K562 (cell line): Measurements from ENCODE around the gene WARS2. TPM values are rescaled to one million over a fixed set of nuclear protein-coding genes. Genes with fewer than 3 reads are reported as not detected.

Source experiments
- ATAC-seq: fragments of 200-7000 bp; cut with Tn5 transposase; 3 replicates; pipeline ENCODE4 v1.9.1; 2020; ENCODE audit warnings: moderate library complexity
- BruUV-seq: library from RNA; stranded (reverse); fragments of 400-500 nt; replicated peaks from 2 replicates; lab custom pipeline; 2021; lab: Mats Ljungman, UMichigan
- CTCF ChIA-PET: fragments of 300-600 bp; formaldehyde crosslinking; extraction: SDS; loops from one replicate; lab custom pipeline; 2021; ENCODE audit warnings: low intra/inter-chr PET ratio; lab: Yijun Ruan, JAX
- POLR2A ChIA-PET: fragments of 300-600, 350-650 bp; sonication (Branson Sonifier 250); formaldehyde crosslinking; extraction: SDS; loops from one replicate; lab custom pipeline; 2021; ENCODE audit warnings: antibody characterized with exemption, inconsistent platforms; lab: Yijun Ruan, JAX
- DNase-seq, 4 experiments: peaks; one replicate each; pipeline versions ENCODE4 v3.0.0 to v3.0.0-alpha.2; 2011 to 2018; ENCODE audit warnings: low spot score in 3 of 4, mixed read lengths in 3 of 4; ENCODE audit errors: extremely low read depth in 1 of 4
- FAIRE-seq: peaks from 2 replicates; lab custom pipeline; 2011; peaks lifted over from hg19 to GRCh38; lab: Jason Lieb, UNC
- H2AFZ ChIP-seq: 2 replicates; pipeline ENCODE4 v1.6.0; 2011; ENCODE audit warnings: low read depth, low read length, control low read depth, inconsistent platforms
- H3K27ac ChIP-seq: fragments of 200-600 bp; 3 replicates; pipeline ENCODE4 v1.8.0; 2011; ENCODE audit warnings: low read depth, mild to moderate bottlenecking, control low read depth, inconsistent platforms, low read length, moderate library complexity, mixed read lengths; ENCODE audit errors: extremely low read depth
- H3K27me3 ChIP-seq, 2 experiments: fragments of 300-600 bp in 1 of 2; 2 replicates in 1 of 2; 3 replicates in 1 of 2; pipeline versions ENCODE4 v1.6.0 to v1.8.0; 2011; ENCODE audit warnings: inconsistent platforms in 2 of 2, low read length in 2 of 2, mild to moderate bottlenecking in 1 of 2, mixed read lengths in 1 of 2, moderate library complexity in 1 of 2; ENCODE audit not compliant: control insufficient read depth in 2 of 2, insufficient read depth in 2 of 2
- H3K36me3 ChIP-seq: fragments of 300-600 bp; 3 replicates; pipeline ENCODE4 v1.8.0; 2011; ENCODE audit warnings: mild to moderate bottlenecking, low read length, inconsistent platforms; ENCODE audit not compliant: control insufficient read depth, insufficient read depth
- H3K4me1 ChIP-seq, 2 experiments: fragments of 200-600 bp in 1 of 2; replicated peaks in 1 of 2; 2 replicates in 1 of 2; 3 replicates in 1 of 2; pipeline versions ENCODE4 v1.5.1 to v1.8.0; 2011; ENCODE audit warnings: inconsistent platforms in 2 of 2, low read length in 2 of 2, mild to moderate bottlenecking in 1 of 2, mixed read lengths in 1 of 2, moderate library complexity in 1 of 2; ENCODE audit not compliant: control insufficient read depth in 2 of 2, insufficient read depth in 2 of 2
- H3K4me2 ChIP-seq: 2 replicates; pipeline ENCODE4 v1.6.1; 2011; ENCODE audit warnings: low read length, control low read depth, inconsistent platforms, mixed read lengths; ENCODE audit not compliant: insufficient read depth
- H3K4me3 ChIP-seq: fragments of 200-600 bp; sonication (generic), shearing (Covaris generic); 2 replicates; pipeline ENCODE4 v1.5.1; 2016; ENCODE audit warnings: control low read depth, inconsistent platforms
- H3K79me2 ChIP-seq: fragments of 200-600 bp; 3 replicates; pipeline ENCODE4 v1.8.0; 2011; ENCODE audit warnings: low read length, inconsistent platforms; ENCODE audit not compliant: control insufficient read depth, insufficient read depth
- H3K9ac ChIP-seq, 2 experiments: 2 replicates each; pipeline versions ENCODE4 v1.6.0 to v1.6.1; 2011; ENCODE audit warnings: low read depth in 2 of 2, low read length in 2 of 2, control low read depth in 1 of 2, inconsistent platforms in 1 of 2, mild to moderate bottlenecking in 1 of 2, mixed read lengths in 1 of 2; ENCODE audit not compliant: insufficient read depth in 1 of 2
- H3K9me1 ChIP-seq: one replicate; pipeline ENCODE4 v1.6.0; 2011; ENCODE audit warnings: inconsistent platforms, mild to moderate bottlenecking, low read length, moderate library complexity; ENCODE audit not compliant: control insufficient read depth, insufficient read depth
- H3K9me3 ChIP-seq: replicated peaks from 2 replicates; pipeline ENCODE4 v1.5.1; 2011; ENCODE audit warnings: low read depth, low read length, inconsistent platforms; ENCODE audit not compliant: control insufficient read depth, insufficient read depth
- H4K20me1 ChIP-seq: replicated peaks from 2 replicates; pipeline ENCODE4 v1.6.1; 2011; ENCODE audit warnings: low read length, inconsistent platforms, mixed read lengths; ENCODE audit not compliant: control insufficient read depth, insufficient read depth
- GABPA ChIP-seq: fragments of 200-800 bp; sonication (Bioruptor generic); conservative IDR thresholded peaks from 2 replicates; pipeline ENCODE4 v1.6.1; 2016; ENCODE audit warnings: low read depth, missing genetic modification characterization, missing compliant biosample characterization
- MEIS2 ChIP-seq: fragments of 450-650 bp; IDR thresholded peaks from 2 replicates; pipeline ENCODE4 v1.6.1; 2014; ENCODE audit warnings: mild to moderate bottlenecking; ENCODE audit not compliant: partially characterized antibody
- WGBS: fragments of 100-300 bp; shearing (Covaris generic); methylation state at CpG from one replicate; pipeline ENCODE4 v1.1.6; 2016; ENCODE audit warnings: low coverage, mixed read lengths; ENCODE audit not compliant: insufficient coverage; ENCODE audit errors: missing lambda C conversion rate; 5-methylcytosine and 5-hydroxymethylcytosine counted together
- in situ Hi-C: fragments of 300-500 bp; cut with MboI; formaldehyde crosslinking; loops from 4 replicates; pipeline ENCODE4 v1.15.0; 2018; ENCODE audit warnings: inconsistent platforms, mixed read lengths
- intact Hi-C: fragments of 100-400 bp; cut with micrococcal nuclease; formaldehyde crosslinking; loops from 2 replicates; pipeline ENCODE4 v1.14.2; 2022
- polyA plus RNA-seq, 8 experiments: library from polyadenylated mRNA; depleted of rRNA in 4 of 8; stranded (reverse) in 5 of 8; unstranded in 3 of 8; fragments of >200 nt; fragmentation: Nextera tagmentation in 2 of 8; fragmentation: Illumina TruSeq in 1 of 8; extraction: Ambion mirVana in 2 of 8; extraction: Trizol in 1 of 8; gene quantifications; 2 replicates each; pipeline versions ENCODE4 v1.2.1 to v1.2.3, GENCODE V29; 2011 to 2014; ENCODE audit warnings: inconsistent platforms in 1 of 8, missing spikeins in 1 of 8
- total RNA-seq, 7 experiments: library from RNA; depleted of rRNA in 6 of 7; stranded (reverse); fragments of >200 nt in 6 of 7; fragmentation: Illumina TruSeq in 2 of 7; extraction: Trizol in 2 of 7; gene quantifications; 2 replicates each; pipeline versions ENCODE4 v1.2.1 to v1.2.3, GENCODE V29; 2011 to 2021; ENCODE audit warnings: low replicate concordance in 1 of 7
- TF ChIP-seq, protein P1 (sequence below): fragments of 450-650 bp; IDR thresholded peaks from 2 replicates; pipeline ENCODE4 v1.6.1; 2016
- TF ChIP-seq, protein P2 (sequence below): fragments of 250-450 bp; sonication (Bioruptor Pico); IDR thresholded peaks from 2 replicates; pipeline ENCODE4 v1.5.0; 2021

WARS2 gene
- total and polyA plus RNA-seq, 9 of the 15 experiments (the other 6 are each of a cell fraction or from before 2014, with no cell fraction given) = 5.7 to 18.0 (median 16.9) TPM

DNA sequence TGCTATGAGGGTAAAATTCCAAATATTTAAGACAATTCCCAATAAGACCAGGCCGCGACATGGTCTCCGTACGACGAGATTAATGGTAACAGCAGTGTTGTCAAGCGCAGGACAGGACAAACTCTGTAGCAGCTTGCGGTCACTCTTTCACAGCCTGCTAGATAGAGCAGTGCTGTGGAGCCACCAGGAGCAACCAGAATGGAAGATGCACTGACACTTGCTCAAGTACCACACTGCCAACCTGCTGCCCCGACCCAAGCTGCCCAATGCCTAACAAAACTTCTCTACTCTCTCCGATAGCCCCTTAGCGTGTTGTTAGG is 636 bp downstream of the WARS2 start (continued):
- no peak for TF ChIP-seq GABPA (tag)

DNA sequence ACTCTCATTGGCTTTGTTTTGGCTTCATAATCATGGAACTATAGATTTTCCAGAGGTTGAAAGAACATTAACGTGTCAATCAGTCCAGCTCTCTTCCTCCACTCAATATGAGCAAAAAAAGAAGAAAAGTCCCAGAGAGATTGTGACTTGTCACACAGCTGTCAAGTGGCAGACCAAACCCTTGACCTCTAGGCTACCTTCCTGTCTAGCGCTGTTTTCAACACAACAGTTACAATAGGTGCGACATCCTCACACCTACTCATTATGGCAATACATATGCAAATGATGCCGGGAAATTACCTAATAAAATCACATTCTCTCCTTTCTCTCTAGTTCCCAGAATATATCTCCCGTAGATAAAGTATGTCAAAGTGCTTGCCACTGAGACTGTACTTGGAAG is 1.1 kb downstream of the WARS2 start:
- BruUV-seq = TSS peak; percentile 53
- intact Hi-C loops (no loop called here), in situ Hi-C loops (no loop called here)
- no peaks in the 10 kb centered on the region for H3K27me3 ChIP-seq
- 0% methylated on average over 5 of the region's 5 CpGs for WGBS
- TF ChIP-seq, protein P1, sequence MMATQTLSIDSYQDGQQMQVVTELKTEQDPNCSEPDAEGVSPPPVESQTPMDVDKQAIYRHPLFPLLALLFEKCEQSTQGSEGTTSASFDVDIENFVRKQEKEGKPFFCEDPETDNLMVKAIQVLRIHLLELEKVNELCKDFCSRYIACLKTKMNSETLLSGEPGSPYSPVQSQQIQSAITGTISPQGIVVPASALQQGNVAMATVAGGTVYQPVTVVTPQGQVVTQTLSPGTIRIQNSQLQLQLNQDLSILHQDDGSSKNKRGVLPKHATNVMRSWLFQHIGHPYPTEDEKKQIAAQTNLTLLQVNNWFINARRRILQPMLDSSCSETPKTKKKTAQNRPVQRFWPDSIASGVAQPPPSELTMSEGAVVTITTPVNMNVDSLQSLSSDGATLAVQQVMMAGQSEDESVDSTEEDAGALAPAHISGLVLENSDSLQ = peak; percentile 71
- TF ChIP-seq, protein P2, sequence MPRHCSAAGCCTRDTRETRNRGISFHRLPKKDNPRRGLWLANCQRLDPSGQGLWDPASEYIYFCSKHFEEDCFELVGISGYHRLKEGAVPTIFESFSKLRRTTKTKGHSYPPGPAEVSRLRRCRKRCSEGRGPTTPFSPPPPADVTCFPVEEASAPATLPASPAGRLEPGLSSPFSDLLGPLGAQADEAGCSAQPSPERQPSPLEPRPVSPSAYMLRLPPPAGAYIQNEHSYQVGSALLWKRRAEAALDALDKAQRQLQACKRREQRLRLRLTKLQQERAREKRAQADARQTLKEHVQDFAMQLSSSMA (CRISPR knock-in tag) = no peak
- peak; percentile 58 for TF ChIP-seq MEIS2
- ATAC-seq (no peak), FAIRE-seq (no peak), DNase-seq (peak in 1 of 4 experiments; percentile 52)
- peak overlapping the region; percentile 92 for H3K27ac ChIP-seq
- peak overlapping the region; percentile 93 for H2AFZ ChIP-seq
- CTCF ChIA-PET = no interaction called here
- peak overlapping the region; percentile 54 for H3K4me3 ChIP-seq
- peaks cover 0 to 6% of the 10 kb centered on the region in 2 experiments; a peak in 2 of 5 replicates for H3K4me1 ChIP-seq
- H3K79me2 ChIP-seq = peaks cover 41% of the 10 kb centered on the region
- H3K4me2 ChIP-seq = peak overlapping the region; percentile 96
- POLR2A ChIA-PET = interaction anchor here (0.5 to 2.5 kb wide), 3 partner anchors 10 to 70 kb away, joined by 4 to 8 read pairs (median 7); no protein-coding TSS in a partner anchor
- no peaks in the 10 kb centered on the region; the same call in 1 of the 3 replicates for H3K36me3 ChIP-seq
- no peaks in the 10 kb centered on the region for H3K9me1 ChIP-seq
- no peaks in the 10 kb centered on the region for H4K20me1 ChIP-seq
- H3K9ac ChIP-seq = peak overlapping the region; percentile 6 to 90; a peak in 3 of 4 replicates
- H3K9me3 ChIP-seq = no peaks in the 10 kb centered on the region
